ENCODE results near the gene PI16.
A peak's percentile ranks its signal among the peaks of the same experiment; 100 is the strongest.
"Not testable (repeated sequence)": the region's sequence is repeated elsewhere in the genome, so short reads cannot be mapped to it uniquely, and the experiment has no call there.

PI16 gene

DNA sequence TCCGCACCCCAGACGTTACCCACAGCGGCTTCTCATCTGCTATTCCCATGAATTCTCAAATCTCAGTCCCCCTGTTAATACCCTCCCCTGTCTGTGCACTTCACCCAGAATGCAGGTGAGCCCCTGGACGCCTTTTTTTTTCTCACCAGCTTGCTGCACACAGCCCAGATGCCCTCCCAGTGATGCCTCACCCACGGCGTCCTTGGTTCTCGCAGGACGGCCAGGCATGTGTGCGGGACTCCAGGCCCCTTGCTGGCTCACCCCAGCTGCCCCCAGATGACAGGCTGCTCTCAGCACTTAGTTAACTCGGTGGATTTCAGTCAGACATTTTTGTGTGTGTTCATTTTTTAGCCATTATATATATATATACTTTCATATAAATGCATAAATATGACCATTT is 25.4 kb upstream of the PI16 start:
- DNase-seq (ENCODE audit: low spot score): no peak

DNA sequence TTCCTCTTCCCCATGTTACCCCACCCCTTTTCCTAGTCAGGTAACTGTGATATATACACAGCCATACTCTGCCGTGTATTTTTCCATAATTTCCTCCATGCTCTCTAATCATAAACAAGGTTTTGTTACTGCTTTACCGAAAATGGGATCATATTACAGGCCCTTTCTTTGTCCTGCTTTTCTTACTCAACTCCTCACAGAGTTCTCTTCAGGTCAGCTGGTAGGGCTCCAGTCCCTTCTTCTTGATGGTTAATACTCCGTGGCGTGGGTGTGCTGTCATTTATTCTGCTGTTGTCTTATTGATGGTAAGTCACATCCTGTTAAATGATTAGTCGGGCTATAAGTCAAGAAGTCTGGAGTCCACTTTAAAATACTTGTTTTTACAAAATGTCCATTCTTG is 24.9 kb upstream of the PI16 start:
- no peak for DNase-seq (ENCODE audit: low spot score)

DNA sequence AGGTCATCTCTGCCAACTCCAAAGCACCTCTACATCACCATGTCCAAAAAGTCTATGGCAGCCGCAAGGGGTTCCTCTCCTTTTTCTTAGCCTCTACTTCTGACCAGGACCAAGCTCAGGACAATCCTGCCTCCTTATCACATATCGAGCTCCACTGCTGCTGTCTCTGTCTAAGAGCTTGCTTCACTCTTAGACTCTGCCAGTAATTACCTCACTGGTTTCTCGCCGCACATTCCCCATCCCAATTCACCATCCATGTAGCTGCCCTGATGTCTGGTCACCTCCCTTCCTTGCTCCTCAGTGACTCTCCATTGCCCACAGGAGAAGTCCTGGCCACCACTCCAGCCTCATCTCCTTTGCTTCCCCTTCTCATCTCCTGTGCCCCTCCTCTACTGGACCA is 24.1 kb upstream of the PI16 start:
- DNase-seq (ENCODE audit: low spot score): no peak

DNA sequence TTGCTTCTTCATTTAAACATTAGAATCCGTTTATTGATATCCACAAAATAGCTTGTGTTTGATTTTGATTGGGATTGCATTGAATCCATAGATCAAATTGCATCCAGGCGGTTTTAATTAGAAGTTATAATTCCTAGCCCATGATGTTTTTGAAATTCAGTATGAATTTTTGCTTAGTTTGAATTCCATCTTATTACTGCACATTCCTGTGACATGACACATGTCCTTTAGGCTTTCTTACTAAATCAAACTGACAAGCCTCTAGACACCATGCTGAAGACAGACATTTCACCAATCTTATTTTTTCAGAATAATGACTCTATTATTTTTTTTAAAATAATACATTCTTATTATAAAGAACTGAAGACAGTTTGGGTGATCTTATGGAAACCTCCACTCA is 21.4 kb upstream of the PI16 start:
- no peak for DNase-seq (ENCODE audit: low spot score)

DNA sequence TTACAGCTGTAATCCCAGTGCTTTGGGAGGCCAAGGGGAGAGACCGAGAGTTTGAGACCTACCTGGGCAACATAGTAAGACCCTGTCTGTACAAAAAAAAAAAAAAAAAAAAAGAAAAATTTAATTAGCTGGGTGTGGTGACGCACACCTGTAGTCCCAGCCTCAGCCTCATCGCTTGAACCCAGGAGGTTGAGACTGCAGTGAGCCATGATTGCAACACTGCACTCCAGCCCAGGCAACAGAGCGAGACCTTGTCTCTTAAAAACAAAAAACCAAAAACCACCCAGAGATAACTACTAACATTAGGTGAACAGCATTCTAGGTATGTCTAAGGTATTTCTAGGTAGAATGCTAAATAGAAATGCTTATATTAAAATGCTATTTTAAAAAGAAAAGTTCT is 21.0 kb upstream of the PI16 start:
- DNase-seq (ENCODE audit: low spot score): no peak

DNA sequence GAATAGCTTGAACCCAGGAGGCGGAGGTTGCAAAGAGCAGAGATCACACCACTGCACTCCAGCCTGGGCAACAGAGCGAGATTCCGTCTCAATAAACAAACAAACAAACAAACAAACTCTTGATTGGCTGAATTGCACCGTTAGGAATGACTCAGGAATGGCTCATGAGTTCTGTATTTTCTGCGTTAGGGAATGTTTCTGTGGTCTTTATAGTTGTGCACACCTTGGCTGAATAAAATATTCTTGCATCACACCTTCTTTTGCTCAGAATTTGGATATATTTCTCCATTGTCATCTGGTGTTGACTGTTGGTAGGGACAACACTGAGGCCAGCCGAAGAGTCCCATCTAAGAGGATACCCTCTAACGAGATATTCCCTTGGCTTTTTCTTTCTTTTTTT is 19.6 kb upstream of the PI16 start:
- DNase-seq (ENCODE audit: low spot score): no peak

DNA sequence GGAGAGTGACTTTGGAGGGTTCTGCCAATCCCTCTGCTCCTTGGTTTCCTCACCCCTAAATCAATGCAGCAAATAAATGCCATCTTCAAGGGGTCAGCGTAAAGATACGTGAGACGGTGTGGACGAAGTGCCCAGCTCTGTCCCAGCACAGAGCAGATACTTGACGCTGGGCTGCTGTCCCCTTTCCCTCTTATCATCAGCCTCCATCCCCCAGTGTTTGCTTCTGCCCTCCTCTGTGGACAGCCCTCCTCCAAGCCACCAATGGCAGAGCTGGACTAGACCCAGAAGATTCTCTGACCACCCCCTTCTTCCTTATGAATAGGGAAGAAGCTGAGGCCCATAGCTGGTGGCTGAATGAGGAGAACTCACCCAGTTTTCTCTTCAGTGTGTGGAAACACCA is 17.7 kb upstream of the PI16 start:
- no peak for DNase-seq (ENCODE audit: low spot score)

DNA sequence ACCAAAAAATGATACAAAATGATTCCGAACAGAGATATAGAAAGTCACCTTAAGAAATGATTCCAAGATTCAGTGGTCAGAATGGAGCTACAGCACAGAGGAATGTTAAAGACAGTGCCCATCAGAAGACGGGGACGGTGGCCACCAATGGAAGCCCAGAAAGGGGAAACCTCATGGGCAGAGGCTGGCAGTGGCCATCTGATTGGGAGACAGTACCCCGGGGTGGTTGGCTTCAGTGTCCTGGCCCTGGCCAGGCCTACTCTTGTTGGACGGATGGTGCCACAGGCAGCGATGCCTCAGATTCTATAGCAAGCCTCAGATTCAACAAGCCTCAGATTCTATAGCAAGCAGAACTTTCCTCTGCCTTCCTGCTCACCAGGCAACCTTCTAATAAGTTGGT is 16.6 kb upstream of the PI16 start:
- DNase-seq (ENCODE audit: low spot score): no peak

DNA sequence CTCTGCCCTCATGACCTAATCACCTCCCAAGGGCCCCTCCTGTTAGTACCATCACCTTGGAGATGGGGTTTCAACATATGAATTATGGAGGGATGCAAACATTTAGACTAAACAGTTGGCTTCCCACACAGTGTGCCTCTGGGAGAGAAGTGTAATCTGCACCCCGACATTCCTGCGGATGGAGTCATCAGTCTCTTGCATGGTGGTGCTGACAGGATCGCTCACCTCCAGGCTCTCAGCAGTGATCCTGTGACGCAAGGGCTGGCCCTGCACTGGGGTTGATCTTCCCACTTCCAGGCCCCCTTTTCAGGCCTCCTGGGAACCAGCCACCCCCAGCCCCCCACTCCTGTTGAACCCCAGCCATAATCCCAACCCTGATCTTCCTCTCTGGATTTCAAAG is 16.0 kb upstream of the PI16 start:
- DNase-seq (ENCODE audit: low spot score): no peak

DNA sequence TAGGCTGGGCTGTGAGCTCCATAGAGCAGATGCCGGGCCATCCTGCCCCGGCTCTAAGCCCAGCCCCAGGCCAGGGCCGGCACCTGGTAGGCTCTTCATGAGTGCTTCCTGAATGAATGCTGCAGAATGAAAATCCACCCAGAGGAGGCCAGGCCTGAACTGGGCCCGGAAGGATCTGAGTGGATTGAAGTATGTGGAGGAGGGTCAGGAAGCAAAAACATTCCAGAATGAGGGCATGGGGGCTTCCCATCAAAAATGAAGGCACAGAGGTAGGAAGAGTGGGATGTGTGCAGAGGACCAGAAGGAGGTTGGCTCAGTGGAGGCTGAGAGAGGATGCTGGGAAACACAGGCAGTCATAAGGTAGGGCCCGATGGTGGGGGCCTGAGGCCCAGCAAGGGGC is 15.5 kb upstream of the PI16 start:
- DNase-seq (ENCODE audit: low spot score): not testable (repeated sequence)

DNA sequence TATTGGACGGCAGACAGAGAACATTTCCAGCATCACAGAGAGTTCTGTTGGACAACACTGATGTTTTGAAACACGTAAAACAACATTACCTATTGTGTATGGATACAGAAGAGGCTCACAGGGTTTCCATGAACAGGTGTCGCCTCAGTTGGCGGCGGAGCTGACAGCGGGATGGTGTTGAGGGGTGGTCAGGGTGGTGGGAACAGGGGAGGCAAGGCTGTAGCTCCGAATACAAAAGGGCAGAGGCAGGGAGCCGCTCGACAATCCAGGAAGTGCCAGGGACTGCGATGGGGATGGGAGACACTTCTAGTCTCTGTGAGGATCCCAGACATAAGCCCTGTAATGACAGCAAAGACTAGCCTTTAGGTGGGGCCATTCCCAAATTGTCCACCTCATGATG is 14.5 kb upstream of the PI16 start:
- no peak for DNase-seq (ENCODE audit: low spot score)

DNA sequence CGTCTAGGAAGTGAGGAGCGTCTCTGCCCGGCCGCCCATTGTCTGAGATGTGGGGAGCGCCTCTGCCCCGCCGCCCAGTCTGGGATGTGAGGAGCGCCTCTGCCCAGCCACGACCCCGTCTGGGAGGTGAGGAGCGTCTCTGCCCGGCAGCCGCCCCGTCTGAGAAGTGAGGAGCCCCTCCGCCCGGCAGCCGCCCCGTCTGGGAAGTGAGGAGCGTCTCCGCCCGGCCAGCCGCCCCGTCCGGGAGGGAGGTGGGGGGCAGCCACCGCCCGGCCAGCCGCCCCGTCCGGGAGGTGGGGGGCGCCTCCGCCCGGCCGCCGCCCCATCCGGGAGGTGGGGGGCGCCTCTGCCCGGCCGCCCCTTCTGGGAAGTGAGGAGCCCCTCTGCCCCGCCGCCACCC is 13.0 kb upstream of the PI16 start:
- DNase-seq (ENCODE audit: low spot score): not testable (repeated sequence)

DNA sequence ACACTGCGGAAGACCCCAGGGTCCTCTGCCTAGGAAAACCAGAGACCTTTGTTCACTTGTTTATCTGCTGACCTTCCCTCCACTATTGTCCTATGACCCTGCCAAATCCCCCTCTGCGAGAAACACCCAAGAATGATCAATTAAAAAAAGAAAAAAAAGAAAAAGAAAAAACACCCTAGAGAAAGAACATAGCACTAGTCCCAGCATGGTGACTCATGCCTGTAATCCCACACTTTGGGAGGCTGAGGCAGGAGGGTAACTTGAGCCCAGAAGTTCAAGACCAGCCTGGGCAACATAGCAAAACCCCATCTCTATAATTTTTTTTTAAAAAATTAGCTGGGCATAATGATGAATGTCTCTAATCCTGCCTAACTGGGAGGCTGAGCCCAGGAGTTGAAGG is 12.2 kb upstream of the PI16 start:
- not testable (repeated sequence) for DNase-seq (ENCODE audit: low spot score)

DNA sequence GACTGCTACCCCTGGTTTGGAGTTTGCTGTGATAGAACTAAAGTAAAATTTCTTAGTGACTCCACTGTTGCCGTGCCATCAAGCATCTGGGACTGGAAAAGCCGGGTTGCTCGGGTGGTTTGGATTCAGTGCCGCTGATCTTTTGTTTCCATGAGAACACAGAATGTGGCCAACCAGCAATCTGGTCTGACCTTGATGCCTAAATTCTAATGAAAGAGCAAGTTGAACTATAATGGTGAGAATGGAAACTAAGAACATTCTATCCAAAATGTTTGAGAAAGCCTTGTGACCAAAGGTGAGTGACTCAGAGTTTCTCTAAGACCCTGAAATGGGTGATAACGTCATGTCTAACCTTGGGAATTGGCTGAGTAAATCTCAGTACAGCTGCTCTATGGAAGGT is 9.9 kb upstream of the PI16 start:
- DNase-seq (ENCODE audit: low spot score): no peak

DNA sequence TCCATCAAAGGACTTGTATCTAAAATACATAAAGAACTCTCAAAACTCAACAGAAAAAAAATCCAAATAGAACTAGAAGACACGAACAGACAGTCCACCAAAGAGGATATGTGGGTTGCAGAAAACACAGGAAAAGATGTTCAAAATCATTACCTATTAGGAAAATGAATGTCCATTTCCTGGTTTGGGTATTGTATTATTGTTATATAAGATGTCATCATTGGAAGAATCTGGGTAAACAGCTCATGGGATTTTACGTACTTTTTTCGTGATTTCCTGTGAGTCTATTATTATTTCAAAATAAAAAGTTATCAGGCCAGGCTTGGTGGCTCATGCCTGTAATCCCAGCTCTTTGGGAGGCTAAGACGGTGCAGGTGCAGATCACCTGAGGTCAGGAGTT is 9.2 kb upstream of the PI16 start:
- DNase-seq (ENCODE audit: low spot score): no peak

DNA sequence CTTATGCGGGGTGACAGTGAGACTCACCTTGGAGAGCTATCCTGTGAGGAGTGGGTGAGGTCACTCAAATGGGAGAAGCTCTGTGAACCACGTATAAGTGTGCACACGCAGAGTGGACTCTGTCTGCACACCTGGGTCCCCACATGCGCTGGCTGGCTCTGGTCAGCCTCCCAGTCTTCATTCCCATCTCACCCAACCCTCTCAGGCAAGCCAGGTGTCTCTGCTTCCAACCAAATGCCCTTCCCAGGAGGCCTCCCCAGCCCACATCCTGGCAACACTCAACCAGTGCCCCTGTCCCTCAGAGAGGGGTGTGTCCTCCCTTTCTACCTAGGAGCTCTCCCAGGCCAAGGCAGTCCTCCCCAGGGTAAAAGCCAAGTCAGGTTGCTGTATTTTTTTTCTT is 8.0 kb upstream of the PI16 start:
- no peak for DNase-seq (ENCODE audit: low spot score)

DNA sequence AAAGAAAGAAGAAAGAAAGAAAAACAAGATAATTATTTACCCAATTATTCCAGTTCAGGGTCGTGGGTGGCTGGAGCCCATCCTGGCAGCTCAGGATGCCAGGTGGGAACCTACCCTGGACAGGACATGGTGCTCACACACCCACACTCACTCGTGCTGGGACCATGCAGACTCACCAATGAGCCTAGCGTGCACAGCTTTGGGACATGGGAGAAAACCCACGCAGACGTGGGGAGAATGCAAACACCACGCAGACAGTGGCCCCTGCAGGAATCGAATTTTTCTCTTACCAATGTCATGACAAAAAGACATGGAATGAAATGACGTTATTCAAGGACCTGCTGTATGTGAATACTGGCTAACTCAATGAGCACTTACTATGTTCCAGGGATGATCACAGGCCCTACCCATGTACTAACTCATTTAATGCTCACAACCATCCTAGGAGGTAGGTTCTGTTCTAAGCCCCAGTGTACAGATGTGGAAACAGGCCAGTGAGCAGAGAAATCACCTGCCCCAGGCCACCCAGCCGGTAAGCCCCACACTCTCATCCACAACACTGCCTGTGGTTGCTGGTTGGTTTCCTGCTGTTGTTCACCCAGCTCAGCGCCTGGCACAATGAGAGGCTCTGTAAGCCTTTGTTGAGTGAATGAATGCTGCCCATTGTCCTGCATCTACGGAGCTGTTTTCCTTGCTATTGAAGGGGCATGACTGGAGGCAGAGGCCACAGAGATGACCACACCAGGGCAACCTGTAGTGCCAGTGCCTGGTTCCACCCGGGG is 6.8 kb upstream of the PI16 start:
- DNase-seq (ENCODE audit: low spot score): peak; percentile 65

DNA sequence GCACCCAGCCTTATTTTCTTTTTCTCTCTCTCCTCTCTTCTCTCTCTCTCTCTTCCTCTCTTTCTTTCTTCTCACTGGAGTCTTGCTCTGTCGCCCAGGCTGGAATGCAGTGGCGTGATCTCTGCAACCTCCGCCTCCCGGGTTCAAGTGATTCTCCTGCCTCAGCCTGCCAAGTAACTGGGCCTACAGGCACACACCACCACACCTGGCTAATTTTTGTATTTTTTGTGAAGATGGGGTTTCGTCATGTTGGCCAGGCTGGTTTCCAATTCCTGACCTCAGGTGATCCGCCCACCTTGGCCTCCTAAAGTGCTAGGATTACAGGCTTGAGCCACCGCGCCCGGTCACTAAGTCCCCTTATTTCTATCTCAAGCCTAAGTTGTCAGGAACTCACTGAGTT is 5.5 kb upstream of the PI16 start:
- DNase-seq (ENCODE audit: low spot score): not testable (repeated sequence)

DNA sequence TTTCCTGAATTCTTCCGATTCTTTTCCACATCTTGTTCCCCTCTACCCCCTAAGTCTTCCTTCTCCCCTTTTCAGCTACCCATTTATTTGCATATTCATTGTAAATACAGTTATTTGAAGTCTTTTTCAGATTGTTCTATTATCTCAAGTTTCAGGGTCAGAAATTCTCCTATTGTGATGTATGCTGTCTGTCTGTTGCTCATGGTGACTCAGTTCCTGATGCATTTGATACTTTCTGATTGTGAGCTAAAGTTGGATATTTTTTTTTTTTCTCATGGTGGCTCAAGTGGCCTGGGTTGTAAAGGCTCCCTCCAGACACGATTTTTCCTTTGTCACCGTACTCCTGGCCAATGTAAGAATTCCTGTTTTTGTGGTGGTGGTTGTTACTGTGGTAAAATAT is 4.9 kb upstream of the PI16 start:
- no peak for DNase-seq (ENCODE audit: low spot score)

DNA sequence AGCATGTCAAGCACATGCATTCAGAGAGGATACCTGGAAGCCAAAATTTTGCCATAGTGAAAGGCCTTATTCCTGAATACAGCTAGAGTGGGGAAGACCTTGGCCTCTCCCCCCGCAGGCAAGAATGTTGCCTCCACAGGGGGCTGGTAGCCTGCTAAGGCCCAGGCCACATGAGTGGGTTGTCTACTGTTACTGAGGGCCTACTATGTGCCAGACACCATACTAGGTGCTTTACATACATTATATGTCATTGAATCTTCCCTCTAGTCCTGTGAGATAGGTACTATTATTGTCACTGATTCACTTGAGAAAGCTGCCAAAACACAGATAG is 642 bp upstream of the PI16 start:
- no peak for DNase-seq (ENCODE audit: low spot score)

DNA sequence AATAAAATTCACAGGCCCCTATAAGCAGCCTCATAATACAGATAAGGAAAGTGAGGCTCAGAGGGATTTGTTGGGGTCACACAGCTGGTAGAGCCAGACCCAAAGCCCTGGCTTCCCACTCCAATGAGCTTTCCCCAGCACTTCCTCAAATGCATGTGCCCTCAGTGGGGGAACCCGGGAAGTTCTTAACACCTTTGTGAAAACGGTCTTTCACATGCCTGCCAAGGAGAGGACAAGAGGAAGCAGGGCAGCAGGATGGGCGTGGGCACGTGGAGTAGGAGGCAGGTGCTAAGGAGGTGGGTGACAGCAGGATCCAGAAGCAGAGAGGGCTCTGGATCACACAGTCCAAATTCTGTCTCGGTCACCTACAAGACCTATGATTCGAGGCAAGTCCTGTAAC is 598 bp downstream of the PI16 start:
- no peak for DNase-seq (ENCODE audit: low spot score)

DNA sequence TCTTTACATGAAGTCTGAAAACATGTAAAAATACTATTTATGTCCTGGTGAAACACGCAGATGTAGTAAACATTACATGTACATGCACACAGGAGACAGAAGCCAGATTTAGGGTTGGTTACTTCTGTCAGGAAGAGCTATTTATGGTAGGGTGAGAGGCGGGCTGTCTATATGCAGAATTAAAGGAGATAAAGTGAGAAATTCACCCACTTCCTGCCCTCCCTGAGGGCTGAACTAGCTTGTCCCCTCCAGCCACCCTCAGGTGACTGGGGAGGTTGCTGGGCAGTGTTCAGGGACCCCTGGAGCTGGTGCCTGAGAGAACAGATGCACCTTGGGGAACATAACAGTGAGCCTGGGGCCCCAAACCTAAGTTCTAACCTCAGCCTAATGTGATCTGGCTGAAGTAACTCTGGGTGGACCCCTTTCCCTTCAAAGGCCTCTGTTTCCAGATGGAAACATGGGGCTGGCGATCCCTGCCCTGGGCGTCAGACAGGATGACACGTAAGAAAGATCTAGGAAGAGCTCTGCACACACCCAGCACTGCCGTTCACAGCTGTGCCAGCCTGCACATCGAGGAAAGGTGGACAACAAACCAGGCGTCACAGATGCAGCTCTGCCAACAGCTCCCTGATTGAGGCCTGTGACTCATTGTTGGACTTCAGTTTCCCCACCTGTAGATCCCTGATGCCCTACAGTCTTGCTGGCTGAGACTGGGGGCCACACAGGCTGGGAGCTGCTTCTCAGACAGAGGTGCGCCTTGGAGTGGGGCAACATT is 1.3 kb downstream of the PI16 start:
- no peak for DNase-seq (ENCODE audit: low spot score)

DNA sequence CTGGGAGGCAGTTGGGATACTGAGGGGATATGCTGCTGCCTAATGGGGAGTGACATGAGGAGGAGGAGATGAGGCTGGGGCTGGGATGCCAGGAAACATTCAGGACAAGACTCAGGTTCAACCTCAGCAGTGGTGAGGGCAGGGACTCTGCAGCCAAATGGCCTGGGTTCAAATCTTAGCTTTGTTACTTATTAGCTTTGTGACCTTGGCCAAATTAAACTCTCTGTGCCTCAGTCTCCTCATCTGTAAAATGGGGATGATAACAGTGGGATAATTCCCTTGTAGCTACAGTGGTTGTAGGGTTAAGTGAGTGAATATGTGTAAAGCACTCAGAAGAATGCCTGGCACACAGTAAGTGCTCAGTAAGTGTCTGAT is 1.9 kb downstream of the PI16 start:
- DNase-seq (ENCODE audit: low spot score): no peak

DNA sequence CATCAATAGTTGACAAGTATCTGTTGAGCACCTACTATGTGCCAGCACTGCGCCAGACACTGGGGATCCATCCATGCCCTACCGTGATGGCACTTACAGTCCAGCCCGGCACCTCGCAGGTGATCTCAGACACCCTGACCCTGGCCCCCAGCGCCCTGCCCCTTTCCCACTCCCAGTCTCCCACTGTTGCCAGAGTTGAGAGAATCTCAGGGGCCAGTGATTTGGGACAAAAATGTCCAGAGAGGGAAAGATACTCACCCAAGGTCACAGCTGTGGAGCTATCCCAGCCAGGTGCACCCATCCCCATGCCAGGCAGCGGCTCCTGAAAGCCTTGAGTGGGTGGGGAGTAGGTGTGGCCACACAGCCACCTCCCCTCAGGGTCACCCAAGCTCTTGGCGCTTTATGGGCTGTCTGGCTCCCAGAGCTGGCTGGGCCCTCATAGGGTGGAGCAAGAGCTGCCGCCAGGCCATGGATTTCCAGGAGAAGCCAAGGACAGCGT is 3.3 kb downstream of the PI16 start:
- no peak for DNase-seq (ENCODE audit: low spot score)

All from CD4-positive, alpha-beta T cell treated with Interleukin-15 for 4 hours (primary cell).